Endothelial cell of umbilical vein (primary cell): ENCODE data around the gene C2CD5.

Experiments
- EZH2 ChIP-seq: IDR thresholded peaks from 2 replicates; pipeline ENCODE4 v1.6.1; 2012; ENCODE audit warnings: borderline replicate concordance, low read depth, mild to moderate bottlenecking, moderate library complexity, low read length, inconsistent platforms; ENCODE audit not compliant: severe bottlenecking
- GATA2 ChIP-seq: IDR thresholded peaks from 2 replicates; pipeline ENCODE4 v1.7.0; 2011; ENCODE audit warnings: low read depth, mild to moderate bottlenecking, moderate library complexity, mixed read lengths, low read length; ENCODE audit not compliant: insufficient read length, insufficient read depth
- JUN ChIP-seq: IDR thresholded peaks from 2 replicates; pipeline ENCODE4 v1.6.1; 2011; ENCODE audit warnings: borderline replicate concordance, low read depth; ENCODE audit not compliant: insufficient read length, insufficient read depth
- POLR2A ChIP-seq: IDR thresholded peaks from 2 replicates; pipeline ENCODE4 v1.6.1; 2012; ENCODE audit warnings: low read depth, mild to moderate bottlenecking, control low read depth, low read length
- POLR2AphosphoS5 ChIP-seq: IDR thresholded peaks from 2 replicates; pipeline ENCODE4 v1.6.1; 2012; ENCODE audit warnings: low read depth, mild to moderate bottlenecking, control low read depth, low read length, moderate library complexity; ENCODE audit not compliant: insufficient read depth
- TF ChIP-seq, protein P1 (sequence below), 2 donors: IDR thresholded peaks; 1 replicate in 1 of 2; 2 replicates in 1 of 2; pipeline ENCODE4 v1.5.1; 2011; ENCODE audit warnings: low read length in 2 of 2, mild to moderate bottlenecking in 2 of 2, moderate library complexity in 2 of 2, control low read depth in 1 of 2, inconsistent platforms in 1 of 2, low read depth in 1 of 2; ENCODE audit not compliant: insufficient read depth in 1 of 2; ENCODE audit errors: extremely low read depth in 1 of 2

DNA sequence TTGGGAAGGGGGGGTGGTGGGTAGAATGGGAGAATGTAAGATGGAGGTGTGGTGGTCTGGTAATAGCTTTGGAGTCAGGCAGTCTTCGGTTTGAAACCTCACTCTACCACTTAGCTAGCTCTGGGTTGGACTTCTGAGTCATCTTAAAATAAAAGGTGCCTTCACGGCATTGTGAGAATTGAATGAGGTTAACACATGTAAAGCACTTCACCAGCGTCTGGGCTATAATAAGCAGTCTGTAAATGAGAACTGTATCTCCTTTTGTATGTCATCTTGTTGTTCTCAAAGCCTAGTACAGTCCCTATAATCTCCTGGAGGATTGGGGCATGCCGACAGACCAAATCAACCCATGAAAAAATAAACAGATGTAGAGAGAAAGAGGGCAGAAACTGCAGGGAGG lies 11.2 kb downstream of the C2CD5 start:
- TF ChIP-seq, protein P1, sequence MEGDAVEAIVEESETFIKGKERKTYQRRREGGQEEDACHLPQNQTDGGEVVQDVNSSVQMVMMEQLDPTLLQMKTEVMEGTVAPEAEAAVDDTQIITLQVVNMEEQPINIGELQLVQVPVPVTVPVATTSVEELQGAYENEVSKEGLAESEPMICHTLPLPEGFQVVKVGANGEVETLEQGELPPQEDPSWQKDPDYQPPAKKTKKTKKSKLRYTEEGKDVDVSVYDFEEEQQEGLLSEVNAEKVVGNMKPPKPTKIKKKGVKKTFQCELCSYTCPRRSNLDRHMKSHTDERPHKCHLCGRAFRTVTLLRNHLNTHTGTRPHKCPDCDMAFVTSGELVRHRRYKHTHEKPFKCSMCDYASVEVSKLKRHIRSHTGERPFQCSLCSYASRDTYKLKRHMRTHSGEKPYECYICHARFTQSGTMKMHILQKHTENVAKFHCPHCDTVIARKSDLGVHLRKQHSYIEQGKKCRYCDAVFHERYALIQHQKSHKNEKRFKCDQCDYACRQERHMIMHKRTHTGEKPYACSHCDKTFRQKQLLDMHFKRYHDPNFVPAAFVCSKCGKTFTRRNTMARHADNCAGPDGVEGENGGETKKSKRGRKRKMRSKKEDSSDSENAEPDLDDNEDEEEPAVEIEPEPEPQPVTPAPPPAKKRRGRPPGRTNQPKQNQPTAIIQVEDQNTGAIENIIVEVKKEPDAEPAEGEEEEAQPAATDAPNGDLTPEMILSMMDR (IDR thresholded peaks at IDR 0.05; ENCODE audit: extremely low read depth in 1 of 2, insufficient read depth in 1 of 2, low read depth in 1 of 2, low read length in 2 of 2) = no peak
- TF ChIP-seq JUN (no peak), POLR2AphosphoS5 (no peak), GATA2 (no peak), POLR2A (no peak), EZH2 (no peak)
